ENCODE results near the gene GNA12. TPM values are rescaled to one million over a fixed set of nuclear protein-coding genes. Genes with fewer than 3 reads are reported as not detected.

Gene GNA12
- total RNA-seq, 1 donor from 2014 or later: 29.5 TPM

GRCh38 chr7:2814186-2814945 lies 29.7 kb downstream of the GNA12 start:
- Histone ChIP-seq H3K36me3 (no peaks in the 10 kb centered on the region), H3K4me3 (peak overlapping the region; percentile 4 to 24), H3K9me3 (no peaks in the 10 kb centered on the region), H3K27ac (peak overlapping the region; percentile 84), H3K27me3 (no peaks in the 10 kb centered on the region), H3K4me1 (peaks cover 65% of the 10 kb centered on the region)
- no peak for DNase-seq (ENCODE audit: extremely low spot score in 2 of 2)
- intact Hi-C loops (cut with DNase I): no loop called here
- TF ChIP-seq POLR2AphosphoS5 (IDR thresholded peaks at IDR 0.05; ENCODE audit: insufficient read depth in 1 of 2, low read depth in 1 of 2) (no peak), POLR2A (IDR thresholded peaks at IDR 0.05) (no peak)
- TF ChIP-seq, protein P1, sequence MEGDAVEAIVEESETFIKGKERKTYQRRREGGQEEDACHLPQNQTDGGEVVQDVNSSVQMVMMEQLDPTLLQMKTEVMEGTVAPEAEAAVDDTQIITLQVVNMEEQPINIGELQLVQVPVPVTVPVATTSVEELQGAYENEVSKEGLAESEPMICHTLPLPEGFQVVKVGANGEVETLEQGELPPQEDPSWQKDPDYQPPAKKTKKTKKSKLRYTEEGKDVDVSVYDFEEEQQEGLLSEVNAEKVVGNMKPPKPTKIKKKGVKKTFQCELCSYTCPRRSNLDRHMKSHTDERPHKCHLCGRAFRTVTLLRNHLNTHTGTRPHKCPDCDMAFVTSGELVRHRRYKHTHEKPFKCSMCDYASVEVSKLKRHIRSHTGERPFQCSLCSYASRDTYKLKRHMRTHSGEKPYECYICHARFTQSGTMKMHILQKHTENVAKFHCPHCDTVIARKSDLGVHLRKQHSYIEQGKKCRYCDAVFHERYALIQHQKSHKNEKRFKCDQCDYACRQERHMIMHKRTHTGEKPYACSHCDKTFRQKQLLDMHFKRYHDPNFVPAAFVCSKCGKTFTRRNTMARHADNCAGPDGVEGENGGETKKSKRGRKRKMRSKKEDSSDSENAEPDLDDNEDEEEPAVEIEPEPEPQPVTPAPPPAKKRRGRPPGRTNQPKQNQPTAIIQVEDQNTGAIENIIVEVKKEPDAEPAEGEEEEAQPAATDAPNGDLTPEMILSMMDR (IDR thresholded peaks at IDR 0.05): no peak

- H3K36me3 ChIP-seq: no peaks in the 10 kb centered on the region
- peaks cover 57% of the 10 kb centered on the region for H3K4me1 ChIP-seq
- intact Hi-C loops (cut with DNase I): no loop called here
- no peaks in the 10 kb centered on the region for H3K27me3 ChIP-seq
- TF ChIP-seq POLR2AphosphoS5 (IDR thresholded peaks at IDR 0.05; ENCODE audit: insufficient read depth in 1 of 2, low read depth in 1 of 2): no peak
- no peak for TF ChIP-seq POLR2A (IDR thresholded peaks at IDR 0.05)
- TF ChIP-seq, protein P1 (IDR thresholded peaks at IDR 0.05): no peak
- peak overlapping the region; percentile 4 to 24 for H3K4me3 ChIP-seq
- H3K27ac ChIP-seq: peak overlapping the region; percentile 84
- no peaks in the 10 kb centered on the region for H3K9me3 ChIP-seq
- DNase-seq (ENCODE audit: extremely low spot score in 2 of 2): no peak
Observed at GRCh38 chr7:2813350-2814185, 30.5 kb downstream of the GNA12 start.

DNA sequence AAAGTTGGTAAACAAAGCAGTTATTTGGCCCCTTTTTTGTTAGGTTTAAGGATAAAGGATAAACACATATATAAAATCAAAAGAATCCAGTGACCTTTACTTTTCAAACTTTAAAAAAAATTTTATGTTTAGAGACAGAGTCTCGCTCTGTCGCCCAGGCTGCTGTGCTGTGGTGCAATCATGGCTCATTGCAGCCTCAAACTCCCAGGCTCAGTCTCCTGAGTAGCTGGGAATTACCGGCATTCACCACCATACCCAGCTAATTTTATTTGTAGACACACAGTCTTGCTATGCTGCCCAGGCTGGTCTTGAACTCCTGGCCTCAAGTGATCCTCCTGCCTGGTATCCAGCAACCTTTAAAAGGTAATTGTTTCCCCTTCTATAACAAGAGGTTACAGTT lies 31.3 kb downstream of the GNA12 start:
- DNase-seq (ENCODE audit: extremely low spot score in 2 of 2): no peak
- intact Hi-C loops (cut with DNase I): no loop called here

DNA sequence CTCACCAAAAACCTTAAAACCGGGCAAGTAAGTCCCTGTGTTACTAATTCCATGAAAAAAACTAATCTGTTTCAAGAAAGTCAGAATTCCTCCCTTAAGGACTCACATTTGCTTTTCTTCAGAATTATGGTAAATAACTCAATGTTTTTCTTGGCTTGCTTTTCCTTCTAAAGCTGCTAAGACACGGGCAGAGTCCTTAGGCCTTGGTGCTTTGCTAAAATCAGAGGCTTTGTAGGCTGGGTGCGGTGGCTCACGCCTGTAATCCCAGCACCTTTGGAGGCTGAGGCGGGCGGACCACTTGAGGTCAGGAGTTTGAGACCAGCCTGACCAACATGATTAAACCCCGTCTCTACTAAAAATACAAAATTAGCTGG lies 32.0 kb downstream of the GNA12 start:
- TF ChIP-seq POLR2AphosphoS5 (IDR thresholded peaks at IDR 0.05; ENCODE audit: insufficient read depth in 1 of 2, low read depth in 1 of 2): no peak
- TF ChIP-seq POLR2A (IDR thresholded peaks at IDR 0.05): no peak
- H3K4me3 ChIP-seq: peak overlapping the region in 1 of 2 donors; percentile 10
- H3K27me3 ChIP-seq: no peaks in the 10 kb centered on the region
- intact Hi-C loops (cut with DNase I): no loop called here
- H3K36me3 ChIP-seq: no peaks in the 10 kb centered on the region
- no peak for DNase-seq (ENCODE audit: extremely low spot score in 2 of 2)
- H3K4me1 ChIP-seq: peaks cover 60% of the 10 kb centered on the region
- H3K27ac ChIP-seq: peak overlapping the region; percentile 84
- no peaks in the 10 kb centered on the region for H3K9me3 ChIP-seq

More for the DNA sequence above, 31.3 kb downstream of the GNA12 start:
- TF ChIP-seq POLR2A (IDR thresholded peaks at IDR 0.05): no peak
- no peak for TF ChIP-seq POLR2AphosphoS5 (IDR thresholded peaks at IDR 0.05; ENCODE audit: insufficient read depth in 1 of 2, low read depth in 1 of 2)
- TF ChIP-seq, protein P1 (IDR thresholded peaks at IDR 0.05): no peak
- no peaks in the 10 kb centered on the region for H3K27me3 ChIP-seq
- H3K4me1 ChIP-seq: peaks cover 57% of the 10 kb centered on the region
- H3K36me3 ChIP-seq: no peaks in the 10 kb centered on the region
- H3K27ac ChIP-seq: peak overlapping the region; percentile 84
- H3K4me3 ChIP-seq: no peak overlapping the region
- no peaks in the 10 kb centered on the region for H3K9me3 ChIP-seq

- H3K9me3 ChIP-seq: no peaks in the 10 kb centered on the region
- no peaks in the 10 kb centered on the region for H3K27me3 ChIP-seq
- H3K36me3 ChIP-seq: no peaks in the 10 kb centered on the region
- intact Hi-C loops (cut with DNase I): no loop called here
- H3K27ac ChIP-seq: peak overlapping the region; percentile 84
- peaks cover 60% of the 10 kb centered on the region for H3K4me1 ChIP-seq
- H3K4me3 ChIP-seq: peak overlapping the region; percentile 10 to 18
- no peak for DNase-seq (ENCODE audit: extremely low spot score in 2 of 2)
- TF ChIP-seq, protein P1 (IDR thresholded peaks at IDR 0.05): no peak
- TF ChIP-seq POLR2AphosphoS5 (IDR thresholded peaks at IDR 0.05; ENCODE audit: insufficient read depth in 1 of 2, low read depth in 1 of 2): peak in 1 of 2 donors; percentile 63
- no peak for TF ChIP-seq POLR2A (IDR thresholded peaks at IDR 0.05)
Observed at GRCh38 chr7:2811476-2812113, 32.5 kb downstream of the GNA12 start.

Data from vagina (tissue), 2 donors.